SKM-1 treated with dmso at 0.1 percent for 144 hours (cell line): ENCODE data around the gene PRKD1.

Experiments
- DNase-seq: peaks from one replicate; lab custom pipeline; 2025; ENCODE audit not compliant: unreplicated experiment; lab: John Stamatoyannopoulos, UW

PRKD1 gene

GRCh38 chr14:29927376-29928116 is at the start of gene PRKD1:
Gene PRKD1, minus strand, starts transcription at chr14:29927847.
- peak; percentile 5 for DNase-seq

GRCh38 chr14:29971101-29971500 is 43.5 kb upstream of the PRKD1 start:
- DNase-seq: no peak

GRCh38 chr14:29955087-29955486 is 27.4 kb upstream of the PRKD1 start:
- no peak for DNase-seq

GRCh38 chr14:29953501-29953900 is 25.9 kb upstream of the PRKD1 start:
- DNase-seq: no peak

- no peak for DNase-seq
These were observed 16.4 kb upstream of the PRKD1 start for GRCh38 chr14:29944091-29944490.

GRCh38 chr14:29941401-29941800 is 13.8 kb upstream of the PRKD1 start:
- no peak for DNase-seq

- DNase-seq: no peak
These were observed 12.8 kb upstream of the PRKD1 start for GRCh38 chr14:29940482-29940881.

- DNase-seq: no peak
These were observed 9.5 kb upstream of the PRKD1 start for GRCh38 chr14:29937116-29937515.

GRCh38 chr14:29930283-29930682 is 2.6 kb upstream of the PRKD1 start:
- DNase-seq: no peak

GRCh38 chr14:29928117-29928640 is 532 bp upstream of the PRKD1 start:
- no peak for DNase-seq

- DNase-seq: no peak
These were observed 809 bp downstream of the PRKD1 start for GRCh38 chr14:29926701-29927375.

GRCh38 chr14:29926228-29926627 is 1.4 kb downstream of the PRKD1 start:
- DNase-seq: no peak

- DNase-seq: no peak
These were observed 1.9 kb downstream of the PRKD1 start for GRCh38 chr14:29925736-29926135.

GRCh38 chr14:29925101-29925722 is 2.4 kb downstream of the PRKD1 start:
- no peak for DNase-seq

- no peak for DNase-seq
These were observed 7.8 kb downstream of the PRKD1 start for GRCh38 chr14:29919845-29920244.

GRCh38 chr14:29918981-29919380 is 8.7 kb downstream of the PRKD1 start:
- no peak for DNase-seq

- no peak for DNase-seq
These were observed 14.1 kb downstream of the PRKD1 start for GRCh38 chr14:29913566-29913965.

- no peak for DNase-seq
These were observed 15.8 kb downstream of the PRKD1 start for GRCh38 chr14:29911810-29912209.

GRCh38 chr14:29908652-29909577 is 18.7 kb downstream of the PRKD1 start:
- DNase-seq: no peak

- no peak for DNase-seq
These were observed 21.3 kb downstream of the PRKD1 start for GRCh38 chr14:29906256-29906870.
